ENCODE results near the gene POMT1. TPM values are rescaled to one million over a fixed set of nuclear protein-coding genes. Genes with fewer than 3 reads are reported as not detected.

The POMT1 gene
- total RNA-seq, 2 experiments from 2014 or later, result 30.9 to 32.7 TPM

GRCh38 chr9:131517761-131518190 lies 15.1 kb downstream of the POMT1 start:
- POLR2A ChIA-PET, result no interaction called here

GRCh38 chr9:131518553-131518952 lies 15.8 kb downstream of the POMT1 start:
- ChIA-PET CTCF (no interaction called here), POLR2A (no interaction called here)

More at GRCh38 chr9:131517761-131518190, 15.1 kb downstream of the POMT1 start:
- CTCF ChIA-PET, result interaction anchor here (1.7 kb wide), 1 partner anchor 14 kb away, joined by 4 read pairs; no protein-coding TSS in a partner anchor

- CTCF ChIA-PET, result no interaction called here
- POLR2A ChIA-PET, result no interaction called here
Observed at GRCh38 chr9:131520503-131520902, 17.8 kb downstream of the POMT1 start.

- POLR2A ChIA-PET, result no interaction called here
- CTCF ChIA-PET, result no interaction called here
Observed at GRCh38 chr9:131521203-131521602, 18.5 kb downstream of the POMT1 start.

GRCh38 chr9:131521822-131522221 lies 19.1 kb downstream of the POMT1 start:
- CTCF ChIA-PET, result no interaction called here
- POLR2A ChIA-PET, result no interaction called here

GRCh38 chr9:131522257-131523085 lies 19.8 kb downstream of the POMT1 start:
- CTCF ChIA-PET, result interaction anchor here (1.2 kb wide), 1 partner anchor 37 kb away, joined by 3 read pairs; no protein-coding TSS in a partner anchor

GRCh38 chr9:131523086-131523388 lies 20.3 kb downstream of the POMT1 start:
- POLR2A ChIA-PET, result interaction anchor here (0.5 kb wide), 1 partner anchor 604 kb away, joined by 3 read pairs; no protein-coding TSS in a partner anchor
- CTCF ChIA-PET, result interaction anchor here (1.2 kb wide), 1 partner anchor 37 kb away, joined by 3 read pairs; no protein-coding TSS in a partner anchor

More at GRCh38 chr9:131522257-131523085, 19.8 kb downstream of the POMT1 start:
- POLR2A ChIA-PET, result no interaction called here

GRCh38 chr9:131523451-131524435 lies 21.0 kb downstream of the POMT1 start:
- ChIA-PET CTCF (interaction anchor here (1.2 kb wide), 1 partner anchor 36 kb away, joined by 3 read pairs; no protein-coding TSS in a partner anchor), POLR2A (interaction anchor here (0.5 kb wide), 1 partner anchor 603 kb away, joined by 3 read pairs; no protein-coding TSS in a partner anchor)

- POLR2A ChIA-PET, result no interaction called here
- CTCF ChIA-PET, result no interaction called here
Observed at GRCh38 chr9:131524665-131525315, 22.1 kb downstream of the POMT1 start.

- POLR2A ChIA-PET, result interaction anchor here (0.6 kb wide), 1 partner anchor 191 kb away, joined by 5 read pairs; no protein-coding TSS in a partner anchor
Observed at GRCh38 chr9:131525643-131526565, 23.2 kb downstream of the POMT1 start.

GRCh38 chr9:131528186-131528585 lies 25.5 kb downstream of the POMT1 start:
- ChIA-PET CTCF (no interaction called here), POLR2A (interaction anchor here (0.7 kb wide), 1 partner anchor 162 kb away, joined by 6 read pairs; no protein-coding TSS in a partner anchor)

More at GRCh38 chr9:131525643-131526565, 23.2 kb downstream of the POMT1 start:
- CTCF ChIA-PET, result interaction anchor here (0.6 kb wide), 1 partner anchor 387 kb away, joined by 4 read pairs; no protein-coding TSS in a partner anchor

- ChIA-PET CTCF (no interaction called here), POLR2A (no interaction called here)
Observed at GRCh38 chr9:131528886-131529505, 26.3 kb downstream of the POMT1 start.

- CTCF ChIA-PET, result no interaction called here
- POLR2A ChIA-PET, result no interaction called here
Observed at GRCh38 chr9:131529597-131530545, 27.2 kb downstream of the POMT1 start.

GRCh38 chr9:131530546-131530919 lies 27.8 kb downstream of the POMT1 start:
- CTCF ChIA-PET, result no interaction called here
- POLR2A ChIA-PET, result no interaction called here

GRCh38 chr9:131530920-131531832 lies 28.5 kb downstream of the POMT1 start, which contains the start of gene UCK1:
UCK1 (minus strand) TSS chr9:131531263; CDS start chr9:131531174, 89 bp downstream.
- ChIA-PET CTCF (interaction anchor here (1.4 kb wide), 1 partner anchor 60 kb away, joined by 3 read pairs; no protein-coding TSS in a partner anchor), POLR2A (interaction anchor here (0.7 kb wide), 4 partner anchors 8 to 227 kb away, joined by 3 to 5 read pairs (median 4); no protein-coding TSS in a partner anchor)

Measured in activated CD8-positive, alpha-beta memory T cell treated with anti-CD3 and anti-CD28 coated beads for 36 hours (primary cell).